A549 (cell line): ENCODE measurements around the gene FAM193A. TPM values are rescaled to one million over a fixed set of nuclear protein-coding genes. Genes with fewer than 3 reads are reported as not detected.

Experiments used
- ATAC-seq, 2 experiments: fragments of 200-7000 bp in 1 of 2; fragments of >200 bp in 1 of 2; cut with Nextera tagmentation in 1 of 2; cut with Tn5 transposase in 1 of 2; 3 replicates each; pipeline versions ENCODE4 v1.8.0 to v1.9.1; 2018 to 2020; ENCODE audit warnings: mild to moderate bottlenecking in 1 of 2, moderate library complexity in 1 of 2
- CTCF ChIA-PET: fragments of 300-600 bp; sonication (Branson Sonifier 250); formaldehyde crosslinking; extraction: SDS; loops from one replicate; lab custom pipeline; 2021; ENCODE audit warnings: antibody characterized with exemption, inconsistent platforms; lab: Yijun Ruan, JAX
- POLR2A ChIA-PET: fragments of 350-600 bp; formaldehyde crosslinking; extraction: SDS; loops from one replicate; lab custom pipeline; 2021; ENCODE audit warnings: antibody characterized with exemption, inconsistent platforms; lab: Yijun Ruan, JAX
- DNase-seq, 2 experiments: peaks; one replicate each; pipeline versions ENCODE4 v3.0.0 to v3.0.0-alpha.2; 2011 to 2016; ENCODE audit warnings: low read depth in 1 of 2, low spot score in 1 of 2
- FAIRE-seq: peaks from 2 replicates; lab custom pipeline; 2011; peaks lifted over from hg19 to GRCh38; lab: Jason Lieb, UNC
- H3K27ac ChIP-seq, 2 experiments: fragments of >200 bp; sonication (Bioruptor Twin); formaldehyde crosslinking; 3 replicates each; pipeline ENCODE4 v1.5.1; 2016 to 2017
- H3K4me1 ChIP-seq: fragments of >200 bp; sonication (Bioruptor Twin); formaldehyde crosslinking; 3 replicates; pipeline ENCODE4 v1.6.1; 2016
- H3K4me2 ChIP-seq: fragments of >200 bp; sonication (Bioruptor Twin); formaldehyde crosslinking; 3 replicates; pipeline ENCODE4 v1.6.1; 2016
- H3K4me3 ChIP-seq: fragments of >200 bp; sonication (Bioruptor Twin); formaldehyde crosslinking; 3 replicates; pipeline ENCODE4 v1.5.1; 2016
- H3K9me3 ChIP-seq: fragments of >200 bp; sonication (Bioruptor Twin); formaldehyde crosslinking; 3 replicates; pipeline ENCODE4 v1.6.1; 2016
- CBX2 ChIP-seq: fragments of 200-600 bp; sonication (generic); IDR thresholded peaks from 2 replicates; pipeline ENCODE4 v1.6.1; 2016; ENCODE audit warnings: low read depth, mild to moderate bottlenecking, borderline replicate concordance
- CBX8 ChIP-seq: fragments of 200-600 bp; sonication (generic); IDR thresholded peaks from 2 replicates; pipeline ENCODE4 v1.6.1; 2016
- CHD2 ChIP-seq: fragments of 150-350 bp; IDR thresholded peaks from 2 replicates; pipeline ENCODE4 v1.6.1; 2014; ENCODE audit warnings: low read length; ENCODE audit not compliant: partially characterized antibody
- EHMT2 ChIP-seq: fragments of 200-600 bp; sonication (generic); IDR thresholded peaks from 2 replicates; pipeline ENCODE4 v1.6.1; 2016; ENCODE audit warnings: antibody characterized with exemption, low read depth, mild to moderate bottlenecking, moderate library complexity
- GATA3 ChIP-seq: IDR thresholded peaks from 2 replicates; pipeline ENCODE4 v1.6.1; 2012; ENCODE audit warnings: borderline replicate concordance
- HOXA7 ChIP-seq: fragments of 250-450 bp; sonication (Bioruptor Pico); IDR thresholded peaks from 2 replicates; pipeline ENCODE4 v1.5.0; 2020; ENCODE audit warnings: mild to moderate bottlenecking, moderate library complexity
- HOXB13 ChIP-seq: fragments of 250-450 bp; sonication (Bioruptor Pico); IDR thresholded peaks from 2 replicates; pipeline ENCODE4 v1.5.0; 2020; ENCODE audit warnings: low read depth, mild to moderate bottlenecking, moderate library complexity
- JUN ChIP-seq, 2 experiments: fragments of >200 bp; sonication (Bioruptor Twin); formaldehyde crosslinking; IDR thresholded peaks; 2 replicates in 1 of 2; 3 replicates in 1 of 2; pipeline ENCODE4 v1.6.1; 2016 to 2017
- KDM5A ChIP-seq: fragments of 200-600 bp; sonication (generic); IDR thresholded peaks from 2 replicates; pipeline ENCODE4 v1.6.1; 2016; ENCODE audit warnings: antibody characterized with exemption, mild to moderate bottlenecking
- MAFK ChIP-seq: fragments of 450-650 bp; IDR thresholded peaks from 2 replicates; pipeline ENCODE4 v1.6.1; 2014; ENCODE audit not compliant: partially characterized antibody
- MAZ ChIP-seq: fragments of 150-350 bp; IDR thresholded peaks from 2 replicates; pipeline ENCODE4 v1.6.1; 2014; ENCODE audit warnings: antibody characterized with exemption, low read depth, low read length, borderline replicate concordance
- NFE2L2 ChIP-seq: fragments of 150-350 bp; conservative IDR thresholded peaks from 2 replicates; pipeline ENCODE4 v1.6.1; 2014; ENCODE audit warnings: low read length
- PHF8 ChIP-seq: fragments of 200-600 bp; sonication (generic); IDR thresholded peaks from 2 replicates; pipeline ENCODE4 v1.6.1; 2016; ENCODE audit warnings: low read depth, mild to moderate bottlenecking, antibody characterized with exemption, moderate library complexity, borderline replicate concordance
- RCOR1 ChIP-seq: fragments of 150-350 bp; IDR thresholded peaks from 2 replicates; pipeline ENCODE4 v1.6.1; 2014; ENCODE audit warnings: antibody characterized with exemption, low read length, low read depth
- SMC3 ChIP-seq: fragments of >200 bp; sonication (Bioruptor Twin); formaldehyde crosslinking; IDR thresholded peaks from 3 replicates; pipeline ENCODE4 v1.6.1; 2018; ENCODE audit warnings: inconsistent platforms
- SREBF2 ChIP-seq: fragments of 450-650 bp; IDR thresholded peaks from 2 replicates; pipeline ENCODE4 v1.6.1; 2014; ENCODE audit warnings: mild to moderate bottlenecking, moderate library complexity
- ZC3H11A ChIP-seq: fragments of 450-650 bp; IDR thresholded peaks from 2 replicates; pipeline ENCODE4 v1.6.1; 2014; ENCODE audit warnings: antibody characterized with exemption, mild to moderate bottlenecking
- WGBS: methylation state at CpG from one replicate; pipeline ENCODE4 v1.1.6; 2017; ENCODE audit errors: missing lambda C conversion rate; 5-methylcytosine and 5-hydroxymethylcytosine counted together
- polyA plus RNA-seq, 4 experiments: library from polyadenylated mRNA; depleted of rRNA in 3 of 4; stranded (reverse); fragments of >200 nt; fragmentation: RNase III in 1 of 4; extraction: RNeasy Plus Mini Kit Qiagen cat#74134 plus additional on column Dnase treatment in 1 of 4; gene quantifications; 2 replicates in 3 of 4; 3 replicates in 1 of 4; pipeline ENCODE4 v1.2.3, GENCODE V29; 2011 to 2017
- TF ChIP-seq, protein P1 (sequence below): IDR thresholded peaks from 2 replicates; pipeline ENCODE4 v1.6.1; 2012
- TF ChIP-seq, protein P2 (sequence below): IDR thresholded peaks from 2 replicates; pipeline ENCODE4 v1.6.1; 2012
- TF ChIP-seq, protein P3 (sequence below): fragments of 250-450 bp; sonication (Bioruptor Pico); IDR thresholded peaks from 2 replicates; pipeline ENCODE4 v1.5.0; 2021; ENCODE audit warnings: mild to moderate bottlenecking, moderate library complexity, borderline replicate concordance
- TF ChIP-seq, protein P4 (sequence below): fragments of >200 bp; sonication (Bioruptor Twin); formaldehyde crosslinking; IDR thresholded peaks from 3 replicates; pipeline ENCODE4 v1.6.1; 2016
- TF ChIP-seq, protein P5 (sequence below): fragments of 250-450 bp; sonication (Bioruptor Pico); IDR thresholded peaks from 2 replicates; pipeline ENCODE4 v1.5.0; 2020; ENCODE audit warnings: low read depth, mild to moderate bottlenecking, moderate library complexity
- TF ChIP-seq, protein P6 (sequence below): fragments of 200-600 bp; sonication (generic); IDR thresholded peaks from 2 replicates; pipeline ENCODE4 v1.6.1; 2016; ENCODE audit warnings: antibody characterized with exemption, mild to moderate bottlenecking, moderate library complexity
- TF ChIP-seq, protein P7 (sequence below): fragments of >200 bp; sonication (Bioruptor Twin); formaldehyde crosslinking; IDR thresholded peaks from 2 replicates; pipeline ENCODE4 v1.6.1; 2016
- TF ChIP-seq, protein P8 (sequence below): IDR thresholded peaks from 2 replicates; pipeline ENCODE4 v1.6.1; 2012; ENCODE audit warnings: low read depth, borderline replicate concordance

FAM193A gene
- polyA plus RNA-seq, 2 of the 4 experiments (the other 2 are of a cell fraction) = 4.5 to 6.7 TPM

DNA sequence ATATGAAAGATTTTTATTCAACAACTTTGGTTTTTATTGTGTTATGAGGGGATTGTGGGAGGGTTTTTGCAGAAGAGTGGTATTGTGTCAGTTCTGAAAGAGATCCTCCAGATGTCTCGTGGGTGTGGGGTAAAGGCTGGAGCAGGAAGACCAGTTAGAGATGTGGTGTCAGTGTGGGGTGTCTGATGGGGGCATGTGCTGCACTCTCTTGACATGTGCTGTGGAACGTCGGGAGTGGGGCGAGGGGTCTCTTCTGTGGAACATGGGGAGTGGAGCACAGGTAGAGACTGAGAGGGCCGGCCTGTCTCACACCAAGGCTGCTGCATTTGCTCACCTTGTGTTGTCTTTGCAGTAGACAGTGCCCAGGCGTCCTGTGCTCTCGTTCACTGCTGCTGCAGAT, 37.6 kb downstream of the FAM193A start:
- POLR2A ChIA-PET = no interaction called here

DNA sequence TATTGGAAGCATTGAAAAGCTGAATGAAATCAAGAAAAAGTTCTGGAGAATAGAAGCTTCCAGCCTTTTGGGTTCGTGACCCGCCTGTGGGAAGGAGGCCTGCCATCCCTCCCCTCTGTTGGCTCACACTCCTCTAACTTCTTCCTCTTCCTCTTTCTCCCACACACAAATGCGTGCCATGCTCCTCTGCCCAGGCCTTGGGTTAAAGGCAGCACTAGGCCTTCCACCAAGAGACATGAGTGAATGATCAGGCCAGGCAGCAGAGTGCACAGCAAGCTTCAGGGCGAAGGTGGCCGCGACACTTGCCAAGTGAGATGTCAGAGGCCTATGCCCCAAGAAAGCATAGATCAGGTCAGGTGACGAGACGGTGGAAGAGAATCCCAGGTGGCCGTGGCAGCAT, 38.4 kb downstream of the FAM193A start:
- ATAC-seq (no peak), DNase-seq (no peak), FAIRE-seq (no peak)
- POLR2A ChIA-PET = no interaction called here
- no peaks in the 10 kb centered on the region for H3K4me1 ChIP-seq
- CTCF ChIA-PET = interaction anchor here (0.6 kb wide), 1 partner anchor 189 kb away, joined by 3 read pairs; no protein-coding TSS in a partner anchor
- no peak overlapping the region for H3K4me3 ChIP-seq
- H3K27ac ChIP-seq = no peak overlapping the region
- WGBS = 97% methylated on average over 9 of the region's 9 CpGs
- H3K4me2 ChIP-seq = no peak overlapping the region
- TF ChIP-seq CBX8 (no peak), CHD2 (no peak), MAZ (no peak), PHF8 (no peak), HOXA7 (CRISPR knock-in tag) (no peak), HOXB13 (CRISPR knock-in tag) (no peak), SREBF2 (no peak)
- TF ChIP-seq, protein P1, sequence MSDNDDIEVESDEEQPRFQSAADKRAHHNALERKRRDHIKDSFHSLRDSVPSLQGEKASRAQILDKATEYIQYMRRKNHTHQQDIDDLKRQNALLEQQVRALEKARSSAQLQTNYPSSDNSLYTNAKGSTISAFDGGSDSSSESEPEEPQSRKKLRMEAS = no peak
- TF ChIP-seq, protein P2, sequence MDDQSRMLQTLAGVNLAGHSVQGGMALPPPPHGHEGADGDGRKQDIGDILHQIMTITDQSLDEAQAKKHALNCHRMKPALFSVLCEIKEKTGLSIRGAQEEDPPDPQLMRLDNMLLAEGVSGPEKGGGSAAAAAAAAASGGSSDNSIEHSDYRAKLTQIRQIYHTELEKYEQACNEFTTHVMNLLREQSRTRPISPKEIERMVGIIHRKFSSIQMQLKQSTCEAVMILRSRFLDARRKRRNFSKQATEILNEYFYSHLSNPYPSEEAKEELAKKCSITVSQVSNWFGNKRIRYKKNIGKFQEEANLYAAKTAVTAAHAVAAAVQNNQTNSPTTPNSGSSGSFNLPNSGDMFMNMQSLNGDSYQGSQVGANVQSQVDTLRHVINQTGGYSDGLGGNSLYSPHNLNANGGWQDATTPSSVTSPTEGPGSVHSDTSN = no peak
- TF ChIP-seq, protein P3, sequence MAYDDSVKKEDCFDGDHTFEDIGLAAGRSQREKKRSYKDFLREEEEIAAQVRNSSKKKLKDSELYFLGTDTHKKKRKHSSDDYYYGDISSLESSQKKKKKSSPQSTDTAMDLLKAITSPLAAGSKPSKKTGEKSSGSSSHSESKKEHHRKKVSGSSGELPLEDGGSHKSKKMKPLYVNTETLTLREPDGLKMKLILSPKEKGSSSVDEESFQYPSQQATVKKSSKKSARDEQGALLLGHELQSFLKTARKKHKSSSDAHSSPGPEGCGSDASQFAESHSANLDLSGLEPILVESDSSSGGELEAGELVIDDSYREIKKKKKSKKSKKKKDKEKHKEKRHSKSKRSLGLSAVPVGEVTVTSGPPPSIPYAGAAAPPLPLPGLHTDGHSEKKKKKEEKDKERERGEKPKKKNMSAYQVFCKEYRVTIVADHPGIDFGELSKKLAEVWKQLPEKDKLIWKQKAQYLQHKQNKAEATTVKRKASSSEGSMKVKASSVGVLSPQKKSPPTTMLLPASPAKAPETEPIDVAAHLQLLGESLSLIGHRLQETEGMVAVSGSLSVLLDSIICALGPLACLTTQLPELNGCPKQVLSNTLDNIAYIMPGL (CRISPR knock-in tag) = no peak
- TF ChIP-seq, protein P4, sequence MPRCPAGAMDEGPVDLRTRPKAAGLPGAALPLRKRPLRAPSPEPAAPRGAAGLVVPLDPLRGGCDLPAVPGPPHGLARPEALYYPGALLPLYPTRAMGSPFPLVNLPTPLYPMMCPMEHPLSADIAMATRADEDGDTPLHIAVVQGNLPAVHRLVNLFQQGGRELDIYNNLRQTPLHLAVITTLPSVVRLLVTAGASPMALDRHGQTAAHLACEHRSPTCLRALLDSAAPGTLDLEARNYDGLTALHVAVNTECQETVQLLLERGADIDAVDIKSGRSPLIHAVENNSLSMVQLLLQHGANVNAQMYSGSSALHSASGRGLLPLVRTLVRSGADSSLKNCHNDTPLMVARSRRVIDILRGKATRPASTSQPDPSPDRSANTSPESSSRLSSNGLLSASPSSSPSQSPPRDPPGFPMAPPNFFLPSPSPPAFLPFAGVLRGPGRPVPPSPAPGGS = no peak
- TF ChIP-seq, protein P5, sequence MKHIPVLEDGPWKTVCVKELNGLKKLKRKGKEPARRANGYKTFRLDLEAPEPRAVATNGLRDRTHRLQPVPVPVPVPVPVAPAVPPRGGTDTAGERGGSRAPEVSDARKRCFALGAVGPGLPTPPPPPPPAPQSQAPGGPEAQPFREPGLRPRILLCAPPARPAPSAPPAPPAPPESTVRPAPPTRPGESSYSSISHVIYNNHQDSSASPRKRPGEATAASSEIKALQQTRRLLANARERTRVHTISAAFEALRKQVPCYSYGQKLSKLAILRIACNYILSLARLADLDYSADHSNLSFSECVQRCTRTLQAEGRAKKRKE = no peak
- no peaks in the 10 kb centered on the region for H3K9me3 ChIP-seq

More for the DNA sequence above, 37.6 kb downstream of the FAM193A start:
- Histone ChIP-seq H3K4me1 (no peaks in the 10 kb centered on the region), H3K4me2 (no peak overlapping the region), H3K4me3 (no peak overlapping the region), H3K9me3 (no peaks in the 10 kb centered on the region), H3K27ac (no peak overlapping the region)
- CTCF ChIA-PET = no interaction called here
- FAIRE-seq (no peak), DNase-seq (no peak), ATAC-seq (no peak)
- no peak for TF ChIP-seq CBX2
- TF ChIP-seq ZC3H11A = no peak
- TF ChIP-seq, protein P6, sequence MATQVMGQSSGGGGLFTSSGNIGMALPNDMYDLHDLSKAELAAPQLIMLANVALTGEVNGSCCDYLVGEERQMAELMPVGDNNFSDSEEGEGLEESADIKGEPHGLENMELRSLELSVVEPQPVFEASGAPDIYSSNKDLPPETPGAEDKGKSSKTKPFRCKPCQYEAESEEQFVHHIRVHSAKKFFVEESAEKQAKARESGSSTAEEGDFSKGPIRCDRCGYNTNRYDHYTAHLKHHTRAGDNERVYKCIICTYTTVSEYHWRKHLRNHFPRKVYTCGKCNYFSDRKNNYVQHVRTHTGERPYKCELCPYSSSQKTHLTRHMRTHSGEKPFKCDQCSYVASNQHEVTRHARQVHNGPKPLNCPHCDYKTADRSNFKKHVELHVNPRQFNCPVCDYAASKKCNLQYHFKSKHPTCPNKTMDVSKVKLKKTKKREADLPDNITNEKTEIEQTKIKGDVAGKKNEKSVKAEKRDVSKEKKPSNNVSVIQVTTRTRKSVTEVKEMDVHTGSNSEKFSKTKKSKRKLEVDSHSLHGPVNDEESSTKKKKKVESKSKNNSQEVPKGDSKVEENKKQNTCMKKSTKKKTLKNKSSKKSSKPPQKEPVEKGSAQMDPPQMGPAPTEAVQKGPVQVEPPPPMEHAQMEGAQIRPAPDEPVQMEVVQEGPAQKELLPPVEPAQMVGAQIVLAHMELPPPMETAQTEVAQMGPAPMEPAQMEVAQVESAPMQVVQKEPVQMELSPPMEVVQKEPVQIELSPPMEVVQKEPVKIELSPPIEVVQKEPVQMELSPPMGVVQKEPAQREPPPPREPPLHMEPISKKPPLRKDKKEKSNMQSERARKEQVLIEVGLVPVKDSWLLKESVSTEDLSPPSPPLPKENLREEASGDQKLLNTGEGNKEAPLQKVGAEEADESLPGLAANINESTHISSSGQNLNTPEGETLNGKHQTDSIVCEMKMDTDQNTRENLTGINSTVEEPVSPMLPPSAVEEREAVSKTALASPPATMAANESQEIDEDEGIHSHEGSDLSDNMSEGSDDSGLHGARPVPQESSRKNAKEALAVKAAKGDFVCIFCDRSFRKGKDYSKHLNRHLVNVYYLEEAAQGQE = no peak
- TF ChIP-seq, protein P1 = no peak
- TF ChIP-seq, protein P7, sequence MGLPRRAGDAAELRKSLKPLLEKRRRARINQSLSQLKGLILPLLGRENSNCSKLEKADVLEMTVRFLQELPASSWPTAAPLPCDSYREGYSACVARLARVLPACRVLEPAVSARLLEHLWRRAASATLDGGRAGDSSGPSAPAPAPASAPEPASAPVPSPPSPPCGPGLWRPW = no peak
- TF ChIP-seq KDM5A = no peak
- no peak for TF ChIP-seq SMC3
- TF ChIP-seq, protein P8, sequence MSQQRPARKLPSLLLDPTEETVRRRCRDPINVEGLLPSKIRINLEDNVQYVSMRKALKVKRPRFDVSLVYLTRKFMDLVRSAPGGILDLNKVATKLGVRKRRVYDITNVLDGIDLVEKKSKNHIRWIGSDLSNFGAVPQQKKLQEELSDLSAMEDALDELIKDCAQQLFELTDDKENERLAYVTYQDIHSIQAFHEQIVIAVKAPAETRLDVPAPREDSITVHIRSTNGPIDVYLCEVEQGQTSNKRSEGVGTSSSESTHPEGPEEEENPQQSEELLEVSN = no peak
- no peak for TF ChIP-seq HOXA7 (CRISPR knock-in tag)
- no peak for TF ChIP-seq RCOR1
- TF ChIP-seq MAZ = no peak
- TF ChIP-seq NFE2L2 = no peak
- TF ChIP-seq GATA3 = no peak
- no peak for TF ChIP-seq EHMT2
- TF ChIP-seq MAFK = no peak
- TF ChIP-seq JUN (IDR thresholded peaks at IDR 0.05) = no peak
- TF ChIP-seq CHD2 = no peak
- WGBS = 98% methylated on average over 6 of the region's 7 CpGs
